B cell (primary cell): ENCODE measurements around the gene CCDC81. TPM values are rescaled to one million over a fixed set of nuclear protein-coding genes. Genes with fewer than 3 reads are reported as not detected.

Source experiments
- ATAC-seq: fragments of 200-7000 bp; cut with Tn5 transposase; one replicate; pipeline ENCODE4 v1.10.0; 2021; ENCODE audit warnings: low read depth, mild to moderate bottlenecking, moderate number of reproducible peaks, moderate library complexity
- CTCF ChIA-PET: fragments of 350-600 bp; sonication (Branson Sonifier 250); formaldehyde crosslinking; loops from one replicate; lab custom pipeline; 2021; ENCODE audit warnings: antibody characterized with exemption, inconsistent platforms; lab: Charles Lee
- POLR2A ChIA-PET: fragments of 350-600 bp; sonication (Branson Sonifier 250); formaldehyde crosslinking; loops from one replicate; lab custom pipeline; 2021; ENCODE audit warnings: antibody characterized with exemption; lab: Charles Lee
- DNase-seq: peaks from one replicate; pipeline ENCODE4 v3.0.0; 2013
- H2AFZ ChIP-seq: 2 replicates; pipeline ENCODE4 v1.6.1; 2012; ENCODE audit warnings: mild to moderate bottlenecking, low read depth, low read length; ENCODE audit not compliant: insufficient read depth, poor library complexity, severe bottlenecking
- H3K27ac ChIP-seq, 2 donors: 1 replicate in 1 of 2; 2 replicates in 1 of 2; pipeline ENCODE4 v1.5.1; 2012 to 2013; ENCODE audit warnings: low read length in 2 of 2, mild to moderate bottlenecking in 2 of 2, moderate library complexity in 1 of 2
- H3K27me3 ChIP-seq, 4 experiments: fragments of 200-600 bp in 1 of 4; sonication (generic) in 1 of 4; replicated peaks in 1 of 4; 1 replicate in 2 of 4; 2 replicates in 2 of 4; pipeline versions ENCODE4 v1.6.1 to v1.7.0; 2013 to 2016; ENCODE audit warnings: low read length in 3 of 4, mild to moderate bottlenecking in 2 of 4, mixed read lengths in 1 of 4, moderate library complexity in 1 of 4; ENCODE audit not compliant: insufficient read depth in 4 of 4, control insufficient read depth in 3 of 4; ENCODE audit errors: control extremely low read depth in 1 of 4
- H3K36me3 ChIP-seq, 2 experiments: replicated peaks in 1 of 2; 1 replicate in 1 of 2; 2 replicates in 1 of 2; pipeline versions ENCODE4 v1.6.1 to v1.7.1; 2013; ENCODE audit warnings: low read length in 1 of 2; ENCODE audit not compliant: insufficient read depth in 2 of 2, control insufficient read depth in 1 of 2; ENCODE audit errors: control extremely low read depth in 1 of 2, extremely low read depth in 1 of 2
- H3K4me1 ChIP-seq, 2 donors: fragments of 200-600 bp in 1 of 2; sonication (generic) in 1 of 2; 1 replicate in 1 of 2; 2 replicates in 1 of 2; pipeline versions ENCODE4 v1.5.1 to v1.6.1; 2013 to 2017; ENCODE audit warnings: low read length in 2 of 2; ENCODE audit not compliant: control insufficient read depth in 2 of 2, insufficient read depth in 2 of 2
- H3K4me2 ChIP-seq: replicated peaks from 2 replicates; pipeline ENCODE3; 2012; ENCODE audit warnings: mild to moderate bottlenecking, low read depth, low read length; ENCODE audit not compliant: poor library complexity, severe bottlenecking
- H3K4me3 ChIP-seq, 5 experiments: fragments of 200-600 bp in 1 of 5; sonication (generic) in 1 of 5; 1 replicate in 3 of 5; 2 replicates in 2 of 5; pipeline versions ENCODE4 v1.5.1 to v1.7.0; 2011 to 2016; ENCODE audit warnings: low read length in 4 of 5, mild to moderate bottlenecking in 4 of 5, low read depth in 2 of 5, control low read depth in 1 of 5, moderate library complexity in 1 of 5; ENCODE audit not compliant: insufficient read depth in 1 of 5; ENCODE audit errors: control extremely low read depth in 1 of 5, extremely low read depth in 1 of 5
- H3K79me2 ChIP-seq: fragments of 200-600 bp; sonication (generic); one replicate; pipeline ENCODE4 v1.6.0; 2016; ENCODE audit warnings: low read length; ENCODE audit not compliant: control insufficient read depth, insufficient read depth
- H3K9ac ChIP-seq: fragments of 200-600 bp; sonication (generic); 2 replicates; pipeline ENCODE4 v1.6.1; 2017; ENCODE audit warnings: mild to moderate bottlenecking, low read length, moderate library complexity
- H3K9me3 ChIP-seq, 3 donors: one replicate each; pipeline versions ENCODE4 v1.6.1 to v1.7.1; 2013; ENCODE audit warnings: low read length in 2 of 3; ENCODE audit not compliant: control insufficient read depth in 2 of 3, insufficient read depth in 1 of 3; ENCODE audit errors: control extremely low read depth in 1 of 3
- H4K20me1 ChIP-seq: 2 replicates; pipeline ENCODE4 v1.6.0; 2012; ENCODE audit warnings: mild to moderate bottlenecking, low read length; ENCODE audit not compliant: insufficient read depth, control insufficient read depth, poor library complexity, severe bottlenecking
- H3K27ac Mint-ChIP-seq: one replicate; pipeline ENCODE4 v1.8.0; 2021; ENCODE audit warnings: mixed read lengths
- H3K27me3 Mint-ChIP-seq: one replicate; pipeline ENCODE4 v1.8.0; 2021; ENCODE audit warnings: mixed read lengths
- H3K4me1 Mint-ChIP-seq: one replicate; pipeline ENCODE4 v1.8.0; 2021; ENCODE audit warnings: mixed read lengths
- H3K4me3 Mint-ChIP-seq: one replicate; pipeline ENCODE4 v1.8.0; 2021; ENCODE audit warnings: mixed read lengths
- H3K9me3 Mint-ChIP-seq: one replicate; pipeline ENCODE4 v1.8.0; 2022; ENCODE audit warnings: mixed read lengths; ENCODE audit not compliant: insufficient read depth
- CTCF ChIP-seq: fragments of 200-600 bp; IDR thresholded peaks from one replicate; pipeline ENCODE4 v1.8.0; 2022; ENCODE audit warnings: antibody characterized with exemption, mild to moderate bottlenecking
- EZH2 ChIP-seq: IDR thresholded peaks from 2 replicates; pipeline ENCODE4 v1.6.1; 2012; ENCODE audit warnings: borderline replicate concordance, low read depth, mild to moderate bottlenecking, moderate library complexity, low read length; ENCODE audit not compliant: insufficient read depth, poor library complexity, severe bottlenecking
- WGBS: methylation state at CpG from one replicate; pipeline ENCODE4 v1.1.5; 2013; ENCODE audit warnings: missing lambda C conversion rate; ENCODE audit not compliant: insufficient coverage; 5-methylcytosine and 5-hydroxymethylcytosine counted together
- intact Hi-C: fragments of 100-400 bp; cut with micrococcal nuclease; formaldehyde crosslinking; loops from one replicate; pipeline ENCODE4 v1.10.0; 2022
- polyA plus RNA-seq: library from polyadenylated mRNA; depleted of rRNA; stranded (reverse); fragments of >200 nt; gene quantifications from 2 replicates; pipeline ENCODE4 v1.2.3, GENCODE V29; 2012
- total RNA-seq, 2 donors: library from RNA; stranded (reverse); fragments of 120-200 nt in 1 of 2; gene quantifications; 1 replicate in 1 of 2; 2 replicates in 1 of 2; pipeline versions ENCODE4 v1.2.3 to v1.2.4, GENCODE V29; 2013 to 2022

Gene CCDC81
- total and polyA plus RNA-seq, 2 donors (not counting 1 experiment from before 2014, with no cell fraction given), result 0.18 to 0.84 TPM

GRCh38 chr11:86458294-86459001 is 83.8 kb downstream of the CCDC81 start:
- peaks cover 4% of the 10 kb centered on the region for H3K27me3 Mint-ChIP-seq
- H3K27ac ChIP-seq, result no peak overlapping the region
- no peak overlapping the region for H3K9ac ChIP-seq
- H3K4me3 Mint-ChIP-seq, result no peak overlapping the region
- TF ChIP-seq EZH2, result no peak
- TF ChIP-seq CTCF, result no peak
- peaks cover 0 to 3% of the 10 kb centered on the region in 2 donors for H3K4me1 ChIP-seq
- WGBS, result 90% methylated on average over 4 of the region's 5 CpGs
- H4K20me1 ChIP-seq, result no peaks in the 10 kb centered on the region
- ATAC-seq (no peak), DNase-seq (no peak)
- H3K4me1 Mint-ChIP-seq, result no peaks in the 10 kb centered on the region
- H3K4me3 ChIP-seq, result no peak overlapping the region
- no peak overlapping the region for H3K27ac Mint-ChIP-seq
- no peak overlapping the region for H3K4me2 ChIP-seq
- H3K9me3 Mint-ChIP-seq, result no peaks in the 10 kb centered on the region
- ChIA-PET CTCF (interaction anchor here (1.1 to 2.3 kb wide), 3 partner anchors 10 to 359 kb away, joined by 3 to 10 read pairs (median 3); no protein-coding TSS in a partner anchor), POLR2A (no interaction called here)
- intact Hi-C loops, result loop anchor here (10.0 kb wide), 2 partner anchors 864 to 966 kb away; no protein-coding TSS in a partner anchor
- H2AFZ ChIP-seq, result no peak overlapping the region
- no peaks in the 10 kb centered on the region for H3K27me3 ChIP-seq
- H3K79me2 ChIP-seq, result no peaks in the 10 kb centered on the region
- H3K36me3 ChIP-seq, result no peaks in the 10 kb centered on the region
- no peaks in the 10 kb centered on the region for H3K9me3 ChIP-seq

DNA sequence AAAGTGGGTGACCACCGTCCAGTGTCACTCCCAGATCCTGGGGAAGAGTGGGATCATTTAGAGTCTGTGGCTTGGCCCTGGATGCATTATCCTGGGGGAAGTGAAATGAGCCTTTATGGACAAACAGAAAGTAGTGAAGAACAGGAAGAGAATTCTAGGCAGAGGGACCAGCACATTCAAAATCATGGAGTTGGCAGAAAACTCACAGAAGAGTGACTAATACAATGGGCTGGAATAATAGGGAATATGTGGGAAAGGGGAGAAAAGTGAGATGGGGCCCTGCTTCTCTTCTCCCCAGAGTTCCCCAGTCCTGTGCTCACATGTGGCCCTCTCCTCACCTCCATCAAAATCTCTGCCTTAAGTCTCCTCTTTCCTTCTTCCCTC is 84.3 kb downstream of the CCDC81 start:
- no peak overlapping the region for H3K4me3 ChIP-seq
- intact Hi-C loops, result loop anchor here (10.0 kb wide), 2 partner anchors 864 to 966 kb away; no protein-coding TSS in a partner anchor
- H3K9me3 Mint-ChIP-seq, result no peaks in the 10 kb centered on the region
- H3K4me2 ChIP-seq, result no peak overlapping the region
- H3K4me1 Mint-ChIP-seq, result no peaks in the 10 kb centered on the region
- peaks cover 0 to 3% of the 10 kb centered on the region in 2 donors for H3K4me1 ChIP-seq
- no peaks in the 10 kb centered on the region for H3K9me3 ChIP-seq
- TF ChIP-seq CTCF (no peak), EZH2 (no peak)
- no peaks in the 10 kb centered on the region for H3K36me3 ChIP-seq
- POLR2A ChIA-PET, result no interaction called here
- no peak for DNase-seq
- no peak overlapping the region for H3K27ac Mint-ChIP-seq
- no peaks in the 10 kb centered on the region for H3K79me2 ChIP-seq
- no peak overlapping the region for H3K9ac ChIP-seq
- no peaks in the 10 kb centered on the region for H4K20me1 ChIP-seq
- no peak overlapping the region for H3K27ac ChIP-seq
- no peak for ATAC-seq
- H3K27me3 Mint-ChIP-seq, result peaks cover 4% of the 10 kb centered on the region
- no peak overlapping the region for H2AFZ ChIP-seq
- H3K4me3 Mint-ChIP-seq, result no peak overlapping the region
- H3K27me3 ChIP-seq, result no peaks in the 10 kb centered on the region
- WGBS, result 100% methylated on average over 1 of the region's 1 CpG
- CTCF ChIA-PET, result interaction anchor here (1.7 to 2.3 kb wide), 2 partner anchors 10 to 358 kb away, joined by 3 to 10 read pairs; no protein-coding TSS in a partner anchor
